ENCODE results near the gene DNAJC16. TPM values are rescaled to one million over a fixed set of nuclear protein-coding genes. Genes with fewer than 3 reads are reported as not detected.
"Not testable (repeated sequence)": the region's sequence is repeated elsewhere in the genome, so short reads cannot be mapped to it uniquely, and the experiment has no call there.

Gene DNAJC16
- total RNA-seq, 1 experiment from 2014 or later, result 9.2 TPM

GRCh38 chr1:15515022-15515663 is 11.5 kb upstream of the DNAJC16 start:
- H4K20me1 ChIP-seq (ENCODE audit: low read length), result no peaks in the 10 kb centered on the region
- H2AFZ ChIP-seq (ENCODE audit: low read length), result peak overlapping the region; percentile 16; the same call in 1 of the 2 replicates
- H3K9ac ChIP-seq (ENCODE audit: low read length), result no peak overlapping the region; the same call in 1 of the 2 replicates
- H3F3A ChIP-seq (ENCODE audit: low read length, unreplicated experiment), result no peaks in the 10 kb centered on the region
- ChIA-PET CTCF (interaction anchor here (0.9 kb wide), 1 partner anchor 12 kb away, joined by 3 read pairs; the partner anchor contains the start of gene DNAJC16), POLR2A (ENCODE audit: unreplicated experiment) (interaction anchor here (0.5 to 0.7 kb wide), 2 partner anchors 9 to 30 kb away, joined by 3 to 4 read pairs; partner anchors contain the start of gene CASP9)
- H3K4me1 ChIP-seq (ENCODE audit: insufficient read depth, low read length), result peaks cover 16% of the 10 kb centered on the region
- ATAC-seq (peak; percentile 76), DNase-seq (peak; percentile 46)
- intact Hi-C loops (cut with micrococcal nuclease), result no loop called here
- H3K79me2 ChIP-seq (ENCODE audit: low read length), result no peaks in the 10 kb centered on the region
- BruUV-seq (replicated peaks), result no TSS peak
- no peaks in the 10 kb centered on the region for H3K9me3 ChIP-seq (ENCODE audit: low read length)
- no peak for TF ChIP-seq CTCF (conservative IDR thresholded peaks at IDR 0.05; ENCODE audit: low read depth, low read length)
- no peak for TF ChIP-seq EZH2 (IDR thresholded peaks at IDR 0.05; ENCODE audit: low read length, unreplicated experiment)
- no peak for TF ChIP-seq EZH2phosphoT487 (IDR thresholded peaks at IDR 0.05; ENCODE audit: borderline replicate concordance, low read length)
- peak overlapping the region; percentile 43 for H3K27ac ChIP-seq (ENCODE audit: low read length)
- no peaks in the 10 kb centered on the region for H3K27me3 ChIP-seq (ENCODE audit: low read length)
- peak overlapping the region; percentile 20 for H3K4me2 ChIP-seq (ENCODE audit: low read length)
- no peak overlapping the region for H3K4me3 ChIP-seq (ENCODE audit: low read length)
- no peaks in the 10 kb centered on the region for H3K9me2 ChIP-seq (replicated peaks; ENCODE audit: low read length)
- H3K36me3 ChIP-seq (ENCODE audit: low read depth, low read length), result no peaks in the 10 kb centered on the region

GRCh38 chr1:15519625-15520024 is 7.0 kb upstream of the DNAJC16 start:
- Histone ChIP-seq H4K20me1 (ENCODE audit: low read length) (no peaks in the 10 kb centered on the region), H3K9ac (ENCODE audit: low read length) (no peak overlapping the region), H3K4me2 (ENCODE audit: low read length) (no peak overlapping the region), H3K9me2 (replicated peaks; ENCODE audit: low read length) (no peaks in the 10 kb centered on the region), H3K4me3 (ENCODE audit: low read length) (no peak overlapping the region), H3K36me3 (ENCODE audit: low read depth, low read length) (no peaks in the 10 kb centered on the region), H3K27me3 (ENCODE audit: low read length) (no peaks in the 10 kb centered on the region), H3K9me3 (ENCODE audit: low read length) (no peaks in the 10 kb centered on the region), H3K4me1 (ENCODE audit: insufficient read depth, low read length) (peaks cover 14% of the 10 kb centered on the region), H2AFZ (ENCODE audit: low read length) (no peak overlapping the region), H3K79me2 (ENCODE audit: low read length) (peaks cover 15% of the 10 kb centered on the region), H3K27ac (ENCODE audit: low read length) (no peak overlapping the region), H3F3A (ENCODE audit: low read length, unreplicated experiment) (no peaks in the 10 kb centered on the region)
- no TSS peak for BruUV-seq (replicated peaks)
- intact Hi-C loops (cut with micrococcal nuclease), result no loop called here
- TF ChIP-seq CTCF (conservative IDR thresholded peaks at IDR 0.05; ENCODE audit: low read depth, low read length), result no peak
- TF ChIP-seq EZH2 (IDR thresholded peaks at IDR 0.05; ENCODE audit: low read length, unreplicated experiment), result no peak
- no peak for TF ChIP-seq EZH2phosphoT487 (IDR thresholded peaks at IDR 0.05; ENCODE audit: borderline replicate concordance, low read length)
- DNase-seq (no peak), ATAC-seq (no peak)
- ChIA-PET CTCF (no interaction called here), POLR2A (ENCODE audit: unreplicated experiment) (no interaction called here)

- H3K27me3 ChIP-seq (ENCODE audit: low read length); H3K27ac ChIP-seq (ENCODE audit: low read length); CTCF ChIA-PET; H3K4me2 ChIP-seq (ENCODE audit: low read length); H3K9me2 ChIP-seq (replicated peaks; ENCODE audit: low read length); H3K4me3 ChIP-seq (ENCODE audit: low read length); H2AFZ ChIP-seq (ENCODE audit: low read length); H3K9me3 ChIP-seq (ENCODE audit: low read length); POLR2A ChIA-PET (ENCODE audit: unreplicated experiment); ATAC-seq; H3K9ac ChIP-seq (ENCODE audit: low read length); intact Hi-C loops (cut with micrococcal nuclease); H3F3A ChIP-seq (ENCODE audit: low read length, unreplicated experiment); H4K20me1 ChIP-seq (ENCODE audit: low read length); H3K36me3 ChIP-seq (ENCODE audit: low read depth, low read length); BruUV-seq (replicated peaks); DNase-seq: not testable (repeated sequence)
- peaks cover 15% of the 10 kb centered on the region for H3K79me2 ChIP-seq (ENCODE audit: low read length)
- peaks cover 17% of the 10 kb centered on the region for H3K4me1 ChIP-seq (ENCODE audit: insufficient read depth, low read length)
Observed at GRCh38 chr1:15521206-15521906, 5.3 kb upstream of the DNAJC16 start.

Data from PC-3 (cell line).